Neural progenitor cell (in vitro differentiated cells): ENCODE data around the gene ACP4. TPM values are rescaled to one million over a fixed set of nuclear protein-coding genes. Genes with fewer than 3 reads are reported as not detected.
"Not testable (repeated sequence)": the region's sequence is repeated elsewhere in the genome, so short reads cannot be mapped to it uniquely, and the experiment has no call there.

Source experiments
- DNase-seq: peaks from one replicate; pipeline ENCODE4 v3.0.0-alpha.2; 2016; ENCODE audit warnings: low spot score
- H2AFZ ChIP-seq: fragments of 200-600 bp; sonication (generic); replicated peaks from 2 replicates; pipeline ENCODE4 v1.6.1; 2016; ENCODE audit warnings: antibody characterized with exemption
- H3F3A ChIP-seq: fragments of 200-600 bp; sonication (generic); 2 replicates; pipeline ENCODE4 v1.6.1; 2016; ENCODE audit warnings: antibody characterized with exemption, low read depth
- H3K27ac ChIP-seq: fragments of 200-600 bp; sonication (generic); 2 replicates; pipeline ENCODE4 v1.5.1; 2016; ENCODE audit warnings: mild to moderate bottlenecking
- H3K27me3 ChIP-seq: fragments of 200-600 bp; sonication (generic); 2 replicates; pipeline ENCODE4 v1.6.1; 2016; ENCODE audit warnings: mild to moderate bottlenecking, moderate library complexity
- H3K36me3 ChIP-seq: fragments of 200-600 bp; sonication (generic); 2 replicates; pipeline ENCODE4 v1.5.1; 2016
- H3K4me1 ChIP-seq: fragments of 200-600 bp; sonication (generic); 2 replicates; pipeline ENCODE4 v1.6.1; 2016; ENCODE audit warnings: mixed run types
- H3K4me2 ChIP-seq: fragments of 200-600 bp; sonication (generic); 2 replicates; pipeline ENCODE4 v1.6.1; 2016
- H3K4me3 ChIP-seq: fragments of 200-600 bp; sonication (generic); 2 replicates; pipeline ENCODE4 v1.5.1; 2016
- H3K79me2 ChIP-seq: fragments of 200-600 bp; sonication (generic); 2 replicates; pipeline ENCODE4 v1.6.1; 2016; ENCODE audit warnings: low read depth
- H3K9ac ChIP-seq: fragments of 200-600 bp; sonication (generic); 2 replicates; pipeline ENCODE4 v1.6.1; 2016
- H3K9me3 ChIP-seq: fragments of 200-600 bp; sonication (generic); 2 replicates; pipeline ENCODE4 v1.5.1; 2016; ENCODE audit warnings: low read depth
- H4K20me1 ChIP-seq: fragments of 200-600 bp; sonication (generic); 2 replicates; pipeline ENCODE4 v1.6.1; 2016; ENCODE audit warnings: low read depth
- H3K27ac Mint-ChIP-seq: 3 replicates; pipeline ENCODE4 v1.8.0; 2021; ENCODE audit warnings: mixed read lengths
- H3K27me3 Mint-ChIP-seq: 2 replicates; pipeline ENCODE4 v1.8.0; 2022; ENCODE audit warnings: low read depth, mild to moderate bottlenecking, inconsistent platforms, moderate library complexity, mixed read lengths; ENCODE audit not compliant: insufficient read depth
- H3K36me3 Mint-ChIP-seq: 3 replicates; pipeline ENCODE4 v1.8.0; 2021; ENCODE audit warnings: mixed read lengths
- H3K4me1 Mint-ChIP-seq: 3 replicates; pipeline ENCODE4 v1.8.0; 2021; ENCODE audit warnings: mixed read lengths
- H3K4me3 Mint-ChIP-seq: 3 replicates; pipeline ENCODE4 v1.8.0; 2021; ENCODE audit warnings: mild to moderate bottlenecking, moderate library complexity, mixed read lengths
- H3K9me3 Mint-ChIP-seq: 3 replicates; pipeline ENCODE4 v1.8.0; 2020; ENCODE audit warnings: mixed read lengths
- CTCF ChIP-seq: fragments of 200-600 bp; sonication (generic); IDR thresholded peaks from 2 replicates; pipeline ENCODE4 v1.5.1; 2017; ENCODE audit warnings: antibody characterized with exemption, mild to moderate bottlenecking
- EZH2 ChIP-seq: fragments of 200-600 bp; sonication (generic); IDR thresholded peaks from 2 replicates; pipeline ENCODE4 v1.6.1; 2017; ENCODE audit warnings: antibody characterized with exemption, mild to moderate bottlenecking, moderate library complexity
- EZH2phosphoT487 ChIP-seq: fragments of 200-600 bp; sonication (generic); IDR thresholded peaks from 2 replicates; pipeline ENCODE4 v1.6.1; 2017; ENCODE audit warnings: antibody characterized with exemption
- total RNA-seq: library from RNA; depleted of rRNA; stranded (reverse); fragments of >200 nt; gene quantifications from 2 replicates; pipeline ENCODE4 v1.2.3, GENCODE V29; 2015; ENCODE audit warnings: low replicate concordance

Gene ACP4
- total RNA-seq, 1 donor from 2014 or later = not detected

DNA sequence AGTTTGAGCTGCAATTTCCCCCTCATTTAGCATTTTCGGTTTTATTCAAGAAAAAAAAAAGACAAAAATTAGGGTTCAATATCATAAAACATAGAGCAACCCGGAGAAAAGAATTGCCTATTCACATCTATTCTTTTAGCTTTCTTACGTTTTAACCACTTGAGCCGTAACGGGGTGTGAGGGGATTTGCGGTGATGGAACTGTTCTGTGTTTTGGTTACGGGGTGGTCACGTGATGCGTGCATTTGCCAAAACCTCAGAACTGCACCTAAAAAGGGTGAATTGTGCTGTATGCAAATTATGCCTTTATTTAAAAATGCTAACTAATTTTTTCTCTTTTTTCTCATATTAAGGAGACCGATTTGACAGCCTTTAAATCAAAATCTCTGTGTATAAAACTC lies 45.0 kb upstream of the ACP4 start:
- Mint-ChIP-seq H3K27me3 (peaks cover 7% of the 10 kb centered on the region), H3K4me3 (no peak overlapping the region), H3K27ac (no peak overlapping the region), H3K9me3 (no peaks in the 10 kb centered on the region), H3K4me1 (peaks cover 8% of the 10 kb centered on the region), H3K36me3 (no peaks in the 10 kb centered on the region)
- TF ChIP-seq CTCF (no peak), EZH2phosphoT487 (no peak), EZH2 (no peak)
- Histone ChIP-seq H2AFZ (no peak overlapping the region), H4K20me1 (no peaks in the 10 kb centered on the region), H3F3A (no peaks in the 10 kb centered on the region), H3K4me2 (no peak overlapping the region), H3K27ac (no peak overlapping the region), H3K4me1 (no peaks in the 10 kb centered on the region), H3K27me3 (no peaks in the 10 kb centered on the region), H3K4me3 (no peak overlapping the region), H3K79me2 (no peaks in the 10 kb centered on the region), H3K36me3 (no peaks in the 10 kb centered on the region), H3K9ac (no peak overlapping the region), H3K9me3 (no peaks in the 10 kb centered on the region)
- DNase-seq = no peak

DNA sequence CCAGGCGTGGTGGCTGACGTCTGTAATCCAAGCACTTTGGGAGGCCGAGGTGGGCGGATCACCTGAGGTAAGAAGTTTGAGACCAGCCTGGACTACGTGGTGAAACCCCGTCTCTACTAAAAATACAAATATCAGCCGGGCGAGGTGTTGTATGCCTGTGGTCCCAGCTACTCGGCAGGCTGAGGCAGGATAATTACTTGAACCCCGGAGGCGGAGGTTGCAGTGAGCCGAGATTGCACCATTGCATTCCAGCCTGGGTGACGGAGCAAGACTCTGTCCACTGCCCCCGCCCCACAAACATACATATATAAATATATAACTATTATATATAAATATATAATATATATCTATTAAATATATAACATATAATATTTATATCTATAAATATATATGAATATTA lies 43.1 kb upstream of the ACP4 start:
- H3K9me3 ChIP-seq, H3K4me2 ChIP-seq, H3K4me3 ChIP-seq, H3F3A ChIP-seq, H3K27ac ChIP-seq, H3K4me1 Mint-ChIP-seq, H3K27me3 ChIP-seq, H3K9me3 Mint-ChIP-seq, H3K27ac Mint-ChIP-seq, H3K36me3 Mint-ChIP-seq, DNase-seq, H3K9ac ChIP-seq, H3K4me1 ChIP-seq, H4K20me1 ChIP-seq, H3K27me3 Mint-ChIP-seq, H3K79me2 ChIP-seq, H3K36me3 ChIP-seq, H2AFZ ChIP-seq, H3K4me3 Mint-ChIP-seq: not testable (repeated sequence)

DNA sequence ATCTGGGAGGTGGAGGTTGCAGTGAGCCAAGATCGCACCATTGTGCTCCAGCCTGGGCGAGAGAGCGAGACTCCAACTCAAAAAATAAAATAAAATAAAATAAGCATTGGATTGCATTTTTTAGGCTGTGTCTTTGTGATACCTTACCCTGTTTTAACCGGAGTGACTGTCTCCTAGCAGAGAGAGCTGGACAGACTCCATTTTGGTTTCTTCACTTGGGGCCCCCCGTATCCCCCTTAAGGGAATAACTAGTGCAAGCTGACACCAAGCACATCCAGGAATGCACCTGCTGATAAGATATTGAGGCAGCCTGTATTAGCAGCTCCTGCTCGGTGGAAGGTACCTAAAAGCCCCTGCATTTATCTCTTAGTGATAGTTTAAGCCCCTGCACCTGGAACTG lies 40.7 kb upstream of the ACP4 start:
- no peak overlapping the region for H3K9ac ChIP-seq

GRCh38 chr19:50750010-50750409 lies 40.2 kb upstream of the ACP4 start:
- Histone ChIP-seq H3K4me2 (no peak overlapping the region), H4K20me1 (no peaks in the 10 kb centered on the region), H3F3A (no peaks in the 10 kb centered on the region), H2AFZ (no peak overlapping the region), H3K4me1 (no peaks in the 10 kb centered on the region), H3K9me3 (no peaks in the 10 kb centered on the region), H3K36me3 (no peaks in the 10 kb centered on the region), H3K27ac (no peak overlapping the region), H3K4me3 (no peak overlapping the region), H3K9ac (no peak overlapping the region), H3K27me3 (peaks cover 1% of the 10 kb centered on the region), H3K79me2 (no peaks in the 10 kb centered on the region)
- Mint-ChIP-seq H3K4me3 (no peak overlapping the region), H3K4me1 (peaks cover 2% of the 10 kb centered on the region), H3K36me3 (no peaks in the 10 kb centered on the region), H3K27me3 (peaks cover 10% of the 10 kb centered on the region), H3K9me3 (no peaks in the 10 kb centered on the region), H3K27ac (no peak overlapping the region)
- TF ChIP-seq CTCF (no peak), EZH2phosphoT487 (no peak), EZH2 (no peak)
- no peak for DNase-seq

More for the DNA sequence above, 40.7 kb upstream of the ACP4 start:
- Mint-ChIP-seq H3K36me3 (no peaks in the 10 kb centered on the region), H3K9me3 (no peaks in the 10 kb centered on the region), H3K27me3 (peaks cover 11% of the 10 kb centered on the region), H3K4me3 (no peak overlapping the region), H3K4me1 (peaks cover 2% of the 10 kb centered on the region), H3K27ac (no peak overlapping the region)
- Histone ChIP-seq H3K27me3 (no peaks in the 10 kb centered on the region), H3K27ac (no peak overlapping the region), H2AFZ (no peak overlapping the region), H3K79me2 (no peaks in the 10 kb centered on the region), H4K20me1 (no peaks in the 10 kb centered on the region), H3K36me3 (no peaks in the 10 kb centered on the region), H3K9me3 (no peaks in the 10 kb centered on the region), H3F3A (no peaks in the 10 kb centered on the region), H3K4me3 (no peak overlapping the region), H3K4me2 (no peak overlapping the region), H3K4me1 (no peaks in the 10 kb centered on the region)
- TF ChIP-seq EZH2 (no peak), EZH2phosphoT487 (no peak), CTCF (no peak)
- DNase-seq = no peak
